ENCODE results near the gene PCDHA10.
"Not testable (repeated sequence)": the region's sequence is repeated elsewhere in the genome, so short reads cannot be mapped to it uniquely, and the experiment has no call there.

PCDHA10 gene

GRCh38 chr5:140849831-140850634, 5.7 kb upstream of the PCDHA10 start:
- not testable (repeated sequence) for H3K4me3 ChIP-seq (ENCODE audit: low read length); H3K36me3 ChIP-seq (ENCODE audit: control insufficient read depth, low read depth, low read length); H3K9ac ChIP-seq (ENCODE audit: low read length); H3K27ac ChIP-seq (ENCODE audit: low read length); H3K9me3 ChIP-seq (ENCODE audit: control insufficient read depth, low read depth, low read length); H3K4me1 ChIP-seq (ENCODE audit: control insufficient read depth, low read depth, low read length); H3K27me3 ChIP-seq (ENCODE audit: control insufficient read depth, insufficient read depth, low read length)

- Histone ChIP-seq H3K9me3 (ENCODE audit: control insufficient read depth, low read depth, low read length) (no peaks in the 10 kb centered on the region), H3K9ac (ENCODE audit: low read length) (no peak overlapping the region), H3K27ac (ENCODE audit: low read length) (no peak overlapping the region), H3K27me3 (ENCODE audit: control insufficient read depth, insufficient read depth, low read length) (no peaks in the 10 kb centered on the region), H3K36me3 (ENCODE audit: control insufficient read depth, low read depth, low read length) (no peaks in the 10 kb centered on the region), H3K4me3 (ENCODE audit: low read length) (no peak overlapping the region), H3K4me1 (ENCODE audit: control insufficient read depth, low read depth, low read length) (no peaks in the 10 kb centered on the region)
Measured at GRCh38 chr5:140857177-140857986, 1.7 kb downstream of the PCDHA10 start.

GRCh38 chr5:140857987-140858240, 2.2 kb downstream of the PCDHA10 start:
- Histone ChIP-seq H3K27me3 (ENCODE audit: control insufficient read depth, insufficient read depth, low read length) (no peaks in the 10 kb centered on the region), H3K9me3 (ENCODE audit: control insufficient read depth, low read depth, low read length) (no peaks in the 10 kb centered on the region), H3K36me3 (ENCODE audit: control insufficient read depth, low read depth, low read length) (no peaks in the 10 kb centered on the region), H3K4me3 (ENCODE audit: low read length) (no peak overlapping the region), H3K4me1 (ENCODE audit: control insufficient read depth, low read depth, low read length) (no peaks in the 10 kb centered on the region), H3K27ac (ENCODE audit: low read length) (no peak overlapping the region), H3K9ac (ENCODE audit: low read length) (no peak overlapping the region)

GRCh38 chr5:140862441-140863295, 7.0 kb downstream of the PCDHA10 start:
- Histone ChIP-seq H3K27me3 (ENCODE audit: control insufficient read depth, insufficient read depth, low read length) (no peaks in the 10 kb centered on the region), H3K4me3 (ENCODE audit: low read length) (no peak overlapping the region), H3K4me1 (ENCODE audit: control insufficient read depth, low read depth, low read length) (no peaks in the 10 kb centered on the region), H3K9me3 (ENCODE audit: control insufficient read depth, low read depth, low read length) (no peaks in the 10 kb centered on the region), H3K27ac (ENCODE audit: low read length) (no peak overlapping the region), H3K36me3 (ENCODE audit: control insufficient read depth, low read depth, low read length) (no peaks in the 10 kb centered on the region), H3K9ac (ENCODE audit: low read length) (no peak overlapping the region)

- no peaks in the 10 kb centered on the region for H3K36me3 ChIP-seq (ENCODE audit: control insufficient read depth, low read depth, low read length)
- no peaks in the 10 kb centered on the region for H3K9me3 ChIP-seq (ENCODE audit: control insufficient read depth, low read depth, low read length)
- H3K9ac ChIP-seq (ENCODE audit: low read length) = peak within 1 kb of the TSS; percentile 4
- no peaks in the 10 kb centered on the region for H3K4me1 ChIP-seq (ENCODE audit: control insufficient read depth, low read depth, low read length)
- H3K27me3 ChIP-seq (ENCODE audit: control insufficient read depth, insufficient read depth, low read length) = no peaks in the 10 kb centered on the region
- no peak within 1 kb of the TSS for H3K27ac ChIP-seq (ENCODE audit: low read length)
- peak within 1 kb of the TSS; percentile 26 for H3K4me3 ChIP-seq (ENCODE audit: low read length)
Measured at GRCh38 chr5:140868721-140869554, 13.2 kb downstream of the PCDHA10 start, which contains the start of gene PCDHA11. Gene PCDHA11 (plus strand): TSS chr5:140868957. CDS start chr5:140869104, 147 bp downstream.

GRCh38 chr5:140869555-140869886, 13.8 kb downstream of the PCDHA10 start:
- Histone ChIP-seq H3K9ac (ENCODE audit: low read length) (no peak overlapping the region), H3K27me3 (ENCODE audit: control insufficient read depth, insufficient read depth, low read length) (no peaks in the 10 kb centered on the region), H3K36me3 (ENCODE audit: control insufficient read depth, low read depth, low read length) (no peaks in the 10 kb centered on the region), H3K9me3 (ENCODE audit: control insufficient read depth, low read depth, low read length) (no peaks in the 10 kb centered on the region), H3K4me3 (ENCODE audit: low read length) (no peak overlapping the region), H3K27ac (ENCODE audit: low read length) (no peak overlapping the region), H3K4me1 (ENCODE audit: control insufficient read depth, low read depth, low read length) (peaks cover 2% of the 10 kb centered on the region)

GRCh38 chr5:140870221-140871201, 14.8 kb downstream of the PCDHA10 start:
- Histone ChIP-seq H3K9ac (ENCODE audit: low read length) (no peak overlapping the region), H3K4me1 (ENCODE audit: control insufficient read depth, low read depth, low read length) (peaks cover 2% of the 10 kb centered on the region), H3K27ac (ENCODE audit: low read length) (no peak overlapping the region), H3K9me3 (ENCODE audit: control insufficient read depth, low read depth, low read length) (no peaks in the 10 kb centered on the region), H3K27me3 (ENCODE audit: control insufficient read depth, insufficient read depth, low read length) (no peaks in the 10 kb centered on the region), H3K4me3 (ENCODE audit: low read length) (no peak overlapping the region), H3K36me3 (ENCODE audit: control insufficient read depth, low read depth, low read length) (no peaks in the 10 kb centered on the region)

- Histone ChIP-seq H3K9ac (ENCODE audit: low read length) (peak within 1 kb of the TSS; percentile 90), H3K9me3 (ENCODE audit: control insufficient read depth, low read depth, low read length) (no peaks in the 10 kb centered on the region), H3K27me3 (ENCODE audit: control insufficient read depth, insufficient read depth, low read length) (no peaks in the 10 kb centered on the region), H3K36me3 (ENCODE audit: control insufficient read depth, low read depth, low read length) (no peaks in the 10 kb centered on the region), H3K4me3 (ENCODE audit: low read length) (peak within 1 kb of the TSS; percentile 92), H3K27ac (ENCODE audit: low read length) (peak within 1 kb of the TSS; percentile 74), H3K4me1 (ENCODE audit: control insufficient read depth, low read depth, low read length) (peaks cover 2% of the 10 kb centered on the region)
Measured at GRCh38 chr5:140875085-140876065, 19.7 kb downstream of the PCDHA10 start, which contains the start of gene PCDHA12. Gene PCDHA12 (plus strand): TSS chr5:140875308. CDS start chr5:140875473, 165 bp downstream.

- H3K27me3 ChIP-seq (ENCODE audit: control insufficient read depth, insufficient read depth, low read length); H3K4me1 ChIP-seq (ENCODE audit: control insufficient read depth, low read depth, low read length): not testable (repeated sequence)
Measured at GRCh38 chr5:140876541-140877261, 21.0 kb downstream of the PCDHA10 start.

More at GRCh38 chr5:140876541-140877261, 21.0 kb downstream of the PCDHA10 start:
- peak overlapping the region; percentile 92 for H3K4me3 ChIP-seq (ENCODE audit: low read length)
- not testable (repeated sequence) for H3K36me3 ChIP-seq (ENCODE audit: control insufficient read depth, low read depth, low read length); H3K9ac ChIP-seq (ENCODE audit: low read length); H3K27ac ChIP-seq (ENCODE audit: low read length); H3K9me3 ChIP-seq (ENCODE audit: control insufficient read depth, low read depth, low read length)

Data from iPS-18a (cell line).